NCI-H748 (cell line): ENCODE data around the gene TMEM214.
A peak's percentile ranks its signal among the peaks of the same experiment; 100 is the strongest.

Experiments
- DNase-seq: peaks from one replicate; lab custom pipeline; 2025; ENCODE audit not compliant: unreplicated experiment; lab: John Stamatoyannopoulos, UW

The TMEM214 gene

GRCh38 chr2:27083410-27084296, 50.9 kb downstream of the TMEM214 start:
- no peak for DNase-seq

GRCh38 chr2:27084297-27085061, 51.7 kb downstream of the TMEM214 start:
- DNase-seq = no peak

DNA sequence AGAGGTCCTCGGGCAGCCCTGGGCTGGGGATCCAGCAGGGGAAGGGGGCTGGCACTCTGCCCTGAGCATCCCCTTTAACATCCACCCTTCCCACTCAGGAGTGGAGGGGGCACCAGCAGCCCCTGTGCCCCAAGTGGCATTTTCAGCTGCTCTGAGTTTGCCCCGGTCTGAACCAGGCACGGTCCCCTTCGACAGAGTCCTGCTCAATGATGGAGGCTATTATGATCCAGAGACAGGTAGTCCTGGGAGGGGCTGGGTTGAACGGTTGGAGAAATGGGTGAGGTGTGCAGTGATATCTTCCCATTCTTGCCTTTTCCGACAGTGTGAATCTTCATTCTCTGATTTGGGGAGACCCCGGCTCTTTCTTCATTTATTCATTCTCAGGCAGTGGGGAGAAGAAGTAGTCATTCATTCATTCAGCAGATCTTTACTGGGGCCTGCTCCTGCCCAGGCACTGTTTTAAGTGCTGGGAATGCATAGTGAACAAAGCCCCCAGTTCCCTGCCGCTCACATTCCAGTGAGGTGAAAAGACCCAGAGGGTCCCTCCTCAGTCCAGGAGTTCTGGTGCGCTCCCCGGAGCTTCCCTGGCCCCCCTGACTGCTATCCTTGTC, 52.4 kb downstream of the TMEM214 start:
- no peak for DNase-seq

GRCh38 chr2:27085673-27086089, 52.9 kb downstream of the TMEM214 start:
- DNase-seq = peak; percentile 74

- peak; percentile 93 for DNase-seq
Measured at GRCh38 chr2:27086090-27086723, 53.4 kb downstream of the TMEM214 start.

DNA sequence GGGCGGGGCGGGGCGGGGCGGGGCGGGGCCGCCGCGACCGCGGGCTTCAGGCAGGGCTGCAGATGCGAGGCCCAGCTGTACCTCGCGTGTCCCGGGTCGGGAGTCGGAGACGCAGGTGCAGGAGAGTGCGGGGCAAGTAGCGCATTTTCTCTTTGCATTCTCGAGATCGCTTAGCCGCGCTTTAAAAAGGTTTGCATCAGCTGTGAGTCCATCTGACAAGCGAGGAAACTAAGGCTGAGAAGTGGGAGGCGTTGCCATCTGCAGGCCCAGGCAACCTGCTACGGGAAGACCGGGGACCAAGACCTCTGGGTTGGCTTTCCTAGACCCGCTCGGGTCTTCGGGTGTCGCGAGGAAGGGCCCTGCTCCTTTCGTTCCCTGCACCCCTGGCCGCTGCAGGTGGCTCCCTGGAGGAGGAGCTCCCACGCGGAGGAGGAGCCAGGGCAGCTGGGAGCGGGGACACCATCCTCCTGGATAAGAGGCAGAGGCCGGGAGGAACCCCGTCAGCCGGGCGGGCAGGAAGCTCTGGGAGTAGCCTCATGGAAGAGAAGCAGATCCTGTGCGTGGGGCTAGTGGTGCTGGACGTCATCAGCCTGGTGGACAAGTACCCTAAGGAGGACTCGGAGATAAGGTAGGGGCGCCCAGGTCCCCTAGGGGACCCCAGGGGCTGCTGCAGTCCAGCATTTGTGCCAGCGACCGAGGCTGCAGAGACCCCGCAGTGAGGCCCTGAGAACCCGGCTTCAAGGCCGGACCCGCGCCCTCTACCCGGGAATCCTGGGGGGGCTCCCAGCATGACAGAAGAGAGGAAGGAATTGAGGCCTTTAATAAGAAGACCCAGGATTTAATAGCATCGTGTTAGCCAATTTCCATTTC, 54.2 kb downstream of the TMEM214 start, which contains the start of gene KHK:
TSS of gene KHK (plus strand) at position 49 of the 870 bp plus-strand sequence. CDS start at position 537, 488 bp downstream.
- peak; percentile 84 for DNase-seq

DNA sequence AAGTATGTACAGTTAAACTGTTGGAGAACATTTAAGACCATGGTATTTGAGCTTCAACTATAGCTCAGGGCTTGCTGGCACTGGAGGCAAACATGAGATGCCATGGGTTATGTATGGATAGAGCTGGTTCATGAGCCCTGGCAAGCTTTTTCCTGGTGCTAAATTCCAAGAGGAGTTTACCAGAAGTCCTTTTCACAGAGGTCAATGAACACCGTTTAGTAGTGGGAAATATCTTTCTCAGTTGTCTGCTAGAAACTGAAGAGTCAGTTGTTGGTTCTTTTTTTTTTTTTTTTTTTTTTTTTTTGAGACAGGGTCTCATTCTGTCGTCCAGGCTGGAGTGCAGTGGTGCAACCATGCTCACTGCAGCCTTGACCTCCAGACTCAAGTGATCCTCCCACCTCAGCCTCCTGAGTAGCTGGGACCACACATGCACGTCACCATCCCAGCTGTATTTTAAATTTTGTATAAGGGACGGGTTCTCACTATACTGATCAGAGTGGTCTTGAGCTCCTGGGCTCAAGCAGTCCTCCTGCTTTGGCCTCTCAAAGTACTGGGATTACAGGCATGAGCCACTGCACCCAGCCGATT, 55.2 kb downstream of the TMEM214 start:
- no peak for DNase-seq

GRCh38 chr2:27088634-27089033, 55.9 kb downstream of the TMEM214 start:
- DNase-seq = no peak

DNA sequence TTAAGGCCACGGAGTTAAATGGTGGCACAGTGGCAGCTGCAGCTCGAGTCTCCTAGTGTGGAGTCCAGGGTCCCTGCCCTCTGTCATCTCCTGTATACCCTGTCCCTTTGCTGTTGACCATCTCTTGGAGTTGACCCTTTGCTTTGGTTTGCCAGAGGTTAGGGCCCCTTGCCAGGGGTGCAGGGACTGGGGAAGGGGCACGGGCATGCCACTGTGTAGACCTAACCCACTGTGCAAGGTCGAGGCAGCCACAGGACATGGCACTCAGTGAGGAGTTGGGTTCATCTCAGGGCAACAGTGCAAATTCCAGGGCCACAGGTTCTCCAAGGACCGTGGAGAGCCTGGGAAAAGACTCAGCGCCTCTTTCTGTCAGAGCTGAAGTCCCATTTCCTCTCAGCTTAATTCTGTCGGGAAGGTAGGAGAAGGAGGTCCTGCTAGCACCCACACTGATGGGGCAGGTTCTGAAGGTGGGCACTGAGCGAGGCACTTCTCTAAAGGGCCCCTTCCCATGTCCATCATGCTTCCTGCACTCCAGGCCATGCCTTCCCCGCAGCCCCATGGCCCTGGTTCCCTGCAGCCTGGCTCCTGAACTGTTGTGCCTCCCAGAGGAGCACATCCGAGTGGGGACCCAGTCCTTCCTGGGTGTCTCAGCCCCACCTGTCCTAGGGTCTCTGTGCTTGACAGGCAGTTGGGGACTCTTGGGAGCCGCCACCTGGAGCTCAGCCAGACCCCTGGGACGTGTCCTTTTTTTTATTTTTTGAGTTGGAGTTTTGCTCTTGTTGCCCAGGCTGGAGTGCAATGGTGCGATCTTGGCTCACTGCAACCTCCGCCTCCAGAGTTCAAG, 56.6 kb downstream of the TMEM214 start:
- DNase-seq = no peak
